ENCODE data around the gene SUPT20HL2. TPM values are rescaled to one million over a fixed set of nuclear protein-coding genes. Genes with fewer than 3 reads are reported as not detected.
"Not testable (repeated sequence)": the region's sequence is repeated elsewhere in the genome, so short reads cannot be mapped to it uniquely, and the experiment has no call there.

Gene SUPT20HL2
- total RNA-seq, 1 donor from 2014 or later: not detected

DNA sequence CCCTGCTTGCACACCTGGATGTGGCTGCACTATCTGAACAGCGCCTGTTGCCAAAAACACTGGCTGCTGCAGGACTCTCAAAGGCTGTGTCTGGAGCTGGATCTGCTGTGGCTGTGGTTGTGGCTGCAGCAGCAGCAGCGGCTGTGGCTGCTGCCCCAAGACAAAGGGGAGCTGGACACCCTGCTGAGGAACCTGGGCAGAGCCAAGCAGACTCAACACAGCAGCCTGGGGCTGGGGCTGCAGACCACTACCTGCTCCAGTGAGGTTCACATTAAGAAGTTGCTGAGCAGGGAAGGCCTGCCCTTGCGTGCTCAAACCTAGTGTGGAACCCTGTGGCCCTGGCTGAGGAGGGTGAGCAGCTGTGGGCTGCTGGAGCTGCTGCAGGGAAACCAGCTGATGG lies 3.0 kb downstream of the SUPT20HL2 start:
- DNase-seq (ENCODE audit: extremely low read depth, low read depth, low spot score): not testable (repeated sequence)

DNA sequence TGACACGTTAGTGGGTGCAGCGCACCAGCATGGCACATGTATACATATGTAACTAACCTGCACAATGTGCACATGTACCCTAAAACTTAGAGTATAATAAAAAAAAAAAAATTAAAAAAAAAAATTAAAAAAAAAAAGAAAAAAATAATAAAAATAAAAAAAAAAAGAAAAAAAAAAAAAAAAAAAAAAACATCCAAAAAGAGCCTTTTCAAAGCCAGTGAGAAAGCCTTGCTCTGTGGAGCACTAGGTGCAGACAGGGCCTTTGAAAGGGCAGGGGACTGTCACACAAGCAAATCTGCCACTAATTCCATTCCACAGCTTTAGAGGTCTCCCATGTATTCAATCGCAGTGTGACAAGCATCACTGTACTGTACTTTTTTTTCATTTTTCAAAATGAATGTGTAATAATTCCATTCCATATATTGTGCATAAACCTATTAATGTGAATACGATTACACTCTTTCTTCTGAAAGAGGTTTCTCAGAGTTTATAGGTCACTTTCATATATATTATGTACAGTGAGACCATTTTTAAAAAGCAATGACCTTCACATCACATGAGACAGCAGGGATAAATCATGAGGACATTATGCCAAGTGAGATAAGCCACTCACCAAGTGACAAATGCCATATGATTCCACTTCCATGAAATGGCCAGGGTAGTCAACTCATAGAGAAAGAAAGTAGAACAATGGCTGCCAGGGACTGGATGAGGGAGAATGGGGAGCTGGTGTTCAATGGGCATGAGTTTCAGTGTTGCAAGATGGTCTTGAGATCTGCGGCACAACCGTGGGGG lies 4.1 kb downstream of the SUPT20HL2 start:
- DNase-seq (ENCODE audit: extremely low read depth, low read depth, low spot score): not testable (repeated sequence)

DNA sequence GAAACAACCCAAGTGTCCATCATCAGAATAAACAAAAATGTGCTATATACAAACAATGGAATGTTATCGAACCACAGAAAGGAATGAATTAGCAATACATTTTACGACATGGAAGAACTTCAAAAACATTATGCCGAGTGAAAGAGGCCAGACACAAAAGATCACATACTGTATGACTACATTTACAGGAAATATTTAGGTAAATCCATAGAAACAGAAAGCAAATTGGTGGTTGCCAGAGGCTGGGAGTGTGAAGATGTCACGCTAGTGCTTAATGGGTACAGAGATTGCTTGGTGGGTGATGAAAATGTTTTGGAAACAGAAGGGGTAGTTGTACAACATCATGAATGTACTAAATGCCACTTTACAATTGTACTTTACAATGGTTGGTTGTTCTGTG lies 5.1 kb downstream of the SUPT20HL2 start:
- not testable (repeated sequence) for DNase-seq (ENCODE audit: extremely low read depth, low read depth, low spot score)

DNA sequence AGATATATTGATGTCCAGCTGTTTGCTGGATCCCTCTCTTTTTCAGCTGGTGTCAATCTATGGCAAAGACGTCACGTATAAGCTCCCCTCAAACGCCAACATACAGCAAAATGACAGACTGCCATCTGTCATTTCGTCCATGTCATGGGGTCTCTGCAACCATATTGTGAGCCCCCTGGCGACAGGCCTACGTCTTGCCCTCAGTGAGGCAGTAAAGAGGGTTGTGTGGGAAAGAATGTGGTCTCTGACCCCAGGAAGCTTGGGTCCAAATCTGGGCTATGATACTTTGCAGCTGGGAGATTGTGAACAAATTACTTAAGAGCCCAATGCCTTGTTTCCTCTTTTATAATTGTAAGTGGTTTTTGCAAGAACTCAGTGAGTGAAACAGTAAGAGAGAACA lies 7.4 kb downstream of the SUPT20HL2 start:
- no peak for DNase-seq (ENCODE audit: extremely low read depth, low read depth, low spot score)

DNA sequence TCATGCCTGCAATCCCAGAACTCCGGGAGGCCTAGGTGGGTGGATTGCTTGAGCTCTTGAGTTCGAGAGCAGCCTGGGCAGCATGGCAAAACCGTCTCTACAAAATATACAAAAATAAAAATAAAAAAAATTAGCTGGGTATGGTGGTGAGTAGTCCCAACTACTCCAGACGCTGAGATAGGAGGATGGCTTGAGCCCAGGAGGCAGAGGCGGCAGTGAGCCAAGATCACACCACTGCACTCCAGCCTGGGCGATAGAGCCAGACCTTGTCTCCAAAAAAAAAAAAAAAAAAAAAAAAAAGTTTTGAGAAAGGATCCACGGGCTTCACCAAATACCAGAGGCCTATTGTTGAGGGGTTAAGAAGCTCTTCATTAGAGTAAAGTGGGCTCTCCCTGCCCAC lies 8.0 kb downstream of the SUPT20HL2 start:
- DNase-seq (ENCODE audit: extremely low read depth, low read depth, low spot score): no peak

DNA sequence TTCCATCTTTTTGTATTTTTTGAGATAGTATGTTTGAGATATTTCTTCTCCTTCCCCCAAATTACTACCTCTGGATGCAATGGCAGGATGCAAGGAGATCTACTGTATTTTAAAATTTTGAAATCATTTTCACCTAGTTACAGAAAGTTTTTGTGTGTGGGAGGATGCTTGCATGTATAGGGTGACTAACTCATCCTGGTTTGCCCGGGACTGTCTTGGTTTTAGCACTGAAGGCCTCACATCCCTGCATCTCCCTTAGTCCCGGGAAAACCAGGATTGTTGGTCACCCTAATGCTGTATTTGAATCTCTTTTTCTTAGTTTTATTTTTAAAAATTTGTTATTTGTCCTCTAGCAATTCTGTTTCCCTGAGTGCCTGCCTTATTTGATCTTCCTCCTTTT lies 12.1 kb downstream of the SUPT20HL2 start:
- no peak for DNase-seq (ENCODE audit: extremely low read depth, low read depth, low spot score)

DNA sequence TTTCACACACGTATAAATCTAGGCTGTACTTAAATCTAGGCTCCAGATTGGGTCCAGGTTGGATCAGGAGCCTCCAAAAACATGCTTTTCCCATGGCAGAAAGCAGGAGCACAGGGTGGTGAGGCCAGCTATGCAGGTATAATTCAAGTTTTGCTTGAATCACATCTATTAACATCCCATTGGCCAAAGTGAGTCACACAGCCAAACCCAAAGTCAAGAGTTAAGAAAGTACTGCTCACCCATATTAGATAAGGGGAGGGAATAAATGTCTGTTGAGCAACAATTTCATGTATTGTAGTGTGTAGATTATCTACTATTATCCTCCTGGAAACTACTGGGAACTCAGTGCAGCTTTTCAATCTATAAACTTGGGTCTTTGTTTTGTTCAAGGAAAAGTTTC lies 12.8 kb downstream of the SUPT20HL2 start:
- DNase-seq (ENCODE audit: extremely low read depth, low read depth, low spot score): no peak

DNA sequence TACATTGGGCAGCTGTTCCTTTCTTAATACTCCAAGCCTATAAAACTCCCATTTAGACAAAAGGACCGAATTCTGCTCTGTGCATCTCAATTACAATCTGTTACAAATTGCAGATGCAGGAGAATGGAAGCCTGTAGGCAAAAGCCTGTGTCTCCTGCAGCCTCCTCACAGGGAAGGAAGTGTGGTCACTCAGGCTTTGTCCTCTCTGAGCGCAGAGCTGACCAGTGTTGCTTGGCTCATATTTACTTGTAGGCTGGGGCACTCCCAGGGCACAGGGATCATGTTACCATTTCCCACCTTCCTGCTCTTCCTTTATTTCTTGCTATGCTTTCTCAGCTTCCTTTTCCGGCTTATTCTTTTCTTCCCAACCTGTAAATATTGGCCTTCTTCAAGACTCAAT lies 15.7 kb downstream of the SUPT20HL2 start:
- no peak for DNase-seq (ENCODE audit: extremely low read depth, low read depth, low spot score)

DNA sequence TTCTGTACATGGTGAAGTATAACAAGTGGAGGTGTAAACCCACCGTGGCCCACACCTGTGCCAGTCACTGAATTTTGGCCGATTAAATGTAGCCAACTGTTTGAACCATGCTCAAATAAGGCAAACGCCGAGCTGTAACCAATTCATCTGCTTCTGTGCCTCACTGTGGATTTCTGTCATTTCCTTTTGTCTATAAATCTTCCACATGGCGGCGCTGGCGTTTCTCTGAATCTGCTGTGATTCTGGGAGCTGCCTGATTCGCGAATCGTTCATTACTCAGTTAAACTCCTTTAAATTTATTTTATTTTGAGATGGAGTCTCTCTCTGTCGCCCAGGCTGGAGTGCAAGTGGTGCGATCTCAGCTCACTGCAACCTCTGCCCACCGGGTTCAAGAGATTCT lies 19.2 kb downstream of the SUPT20HL2 start:
- DNase-seq (ENCODE audit: extremely low read depth, low read depth, low spot score): no peak

DNA sequence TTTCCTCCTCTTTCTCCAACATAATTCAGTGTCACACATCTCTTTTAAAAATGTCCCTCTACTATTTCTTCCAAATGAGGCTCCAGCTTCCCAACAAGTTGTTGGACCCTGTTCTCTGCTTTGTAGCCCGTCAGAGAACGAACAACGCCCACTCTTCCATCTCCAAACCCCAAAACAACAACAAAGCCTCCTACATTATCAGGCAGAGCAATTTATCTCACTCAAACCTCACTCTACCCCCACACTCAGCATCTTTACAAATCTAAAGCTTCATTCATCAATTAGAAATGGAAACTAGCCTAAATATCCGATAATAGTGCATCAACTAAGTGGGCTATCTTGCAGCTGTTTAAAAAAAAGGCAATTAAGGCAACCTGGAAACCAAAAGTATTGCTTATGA lies 20.5 kb downstream of the SUPT20HL2 start:
- DNase-seq (ENCODE audit: extremely low read depth, low read depth, low spot score): no peak

DNA sequence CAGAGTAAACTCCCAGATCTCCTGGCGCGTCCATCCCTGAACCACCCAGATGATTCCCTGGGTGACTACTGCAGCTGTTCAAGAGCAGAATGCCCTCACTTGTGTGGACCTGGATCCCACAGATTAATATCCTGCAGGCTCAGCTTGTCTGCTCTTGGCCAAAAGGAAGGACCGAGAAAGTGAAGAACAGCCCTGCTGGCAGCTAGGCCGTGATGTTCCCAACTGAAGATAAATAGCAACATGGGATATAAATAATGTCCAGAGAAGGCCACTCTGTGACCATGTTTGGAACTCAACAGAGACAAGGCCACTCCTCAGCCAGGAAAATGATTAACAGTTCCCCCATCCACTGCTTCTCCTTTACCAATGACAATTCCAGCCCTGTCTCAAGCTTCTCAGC lies 21.5 kb downstream of the SUPT20HL2 start:
- DNase-seq (ENCODE audit: extremely low read depth, low read depth, low spot score): no peak

DNA sequence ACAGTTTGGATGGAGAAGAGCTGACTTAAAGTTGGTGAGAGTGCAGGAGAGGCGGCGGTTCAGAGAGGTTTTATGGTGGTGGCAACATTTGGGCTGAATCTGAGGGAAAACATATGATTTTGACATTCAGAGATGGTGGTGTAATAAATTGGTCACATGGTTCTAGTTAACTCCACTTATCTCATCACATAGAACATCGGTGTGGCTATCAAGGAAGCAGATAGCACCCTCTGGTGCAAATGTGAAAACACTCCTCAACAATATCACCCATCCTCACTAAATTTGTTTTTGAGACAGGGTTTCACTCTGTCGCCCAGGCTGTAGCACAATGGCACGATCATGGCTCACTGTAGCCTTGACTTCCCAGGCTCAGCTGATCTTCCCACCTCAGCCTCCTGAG lies 28.8 kb downstream of the SUPT20HL2 start:
- DNase-seq (ENCODE audit: extremely low read depth, low read depth, low spot score): no peak

DNA sequence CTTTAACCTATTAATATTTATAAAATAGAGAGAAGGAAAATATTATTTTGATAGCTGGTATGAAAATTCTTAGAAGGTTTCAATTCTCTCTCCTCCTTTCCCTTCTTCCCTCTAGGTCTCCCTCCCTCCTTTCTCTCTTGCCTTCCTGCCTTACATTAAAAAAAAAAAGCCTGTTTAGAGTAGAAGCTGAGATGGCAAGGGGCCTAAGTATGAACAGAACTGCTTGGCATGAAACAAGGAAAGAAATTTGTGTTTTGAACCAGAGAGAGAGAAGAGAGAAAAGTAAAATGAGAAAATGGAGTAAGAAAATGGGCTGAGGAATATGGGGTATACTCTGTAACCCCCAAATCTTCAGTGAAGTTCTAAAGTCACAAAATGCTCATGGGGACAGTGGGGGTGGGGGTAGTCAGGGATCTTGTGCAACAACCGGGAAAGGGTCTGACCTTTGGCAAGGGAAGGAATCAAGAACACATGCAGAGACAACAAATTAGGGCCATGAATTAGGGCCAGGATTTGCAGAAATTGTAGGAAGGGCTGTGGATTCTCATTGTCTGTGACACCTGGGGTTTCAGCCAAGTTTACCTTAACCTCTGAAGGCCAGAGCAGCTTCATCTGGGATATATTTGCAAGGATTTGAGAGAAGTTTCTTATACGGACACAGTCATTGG lies 30.6 kb downstream of the SUPT20HL2 start:
- no peak for DNase-seq (ENCODE audit: extremely low read depth, low read depth, low spot score)

DNA sequence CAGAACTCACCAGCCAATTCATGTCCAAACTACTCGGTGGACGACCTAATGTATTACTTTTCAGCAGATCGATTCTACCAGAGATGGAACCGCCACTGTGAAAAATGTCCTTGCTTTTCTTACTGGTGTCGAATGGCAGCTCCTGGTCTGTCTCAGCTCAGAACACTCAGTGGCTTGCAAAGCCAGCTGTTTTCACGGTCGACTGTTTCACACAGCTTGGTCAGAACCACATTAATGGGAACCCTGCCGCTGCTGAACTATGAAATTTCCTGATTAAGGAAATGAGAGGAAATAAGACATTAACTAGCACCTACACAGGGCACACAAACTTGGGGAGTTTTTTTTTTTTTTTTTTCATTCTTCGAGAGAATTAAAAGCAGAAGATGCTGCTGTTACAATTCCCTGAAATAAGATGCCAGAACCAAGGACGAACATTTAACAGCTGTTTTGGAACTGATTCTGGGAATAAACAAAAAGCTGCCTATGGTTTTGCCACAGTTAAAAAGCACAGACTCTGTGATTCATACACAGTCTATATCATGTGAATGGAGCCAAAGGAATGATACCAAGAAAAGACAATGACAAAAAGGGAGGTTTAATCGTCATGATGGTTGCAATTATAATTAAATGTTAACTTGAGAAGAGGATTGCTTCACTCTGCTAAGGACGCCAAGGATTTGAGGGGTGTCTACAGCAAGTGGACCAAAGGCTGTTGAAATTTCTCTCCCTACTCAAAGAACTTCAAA lies 31.3 kb downstream of the SUPT20HL2 start:
- DNase-seq (ENCODE audit: extremely low read depth, low read depth, low spot score): no peak

DNA sequence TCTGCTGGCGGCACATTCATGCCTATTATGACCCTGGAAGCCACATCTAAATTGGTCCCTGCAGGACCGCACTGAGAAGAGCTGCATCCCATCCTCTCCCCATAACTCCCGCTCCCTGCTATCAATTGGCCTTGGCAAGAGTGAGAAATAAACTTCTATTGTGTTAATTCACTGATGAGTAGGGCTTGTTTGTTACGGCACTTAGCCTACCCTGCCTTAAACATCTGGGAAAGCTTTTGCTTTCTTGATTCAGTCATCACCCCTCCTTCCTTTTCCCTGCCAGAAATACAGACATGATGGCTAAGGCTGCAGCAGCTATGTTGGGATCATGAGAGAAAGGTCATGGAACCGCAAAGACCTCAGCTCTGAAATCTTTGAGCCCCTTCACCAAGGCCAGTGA lies 36.5 kb downstream of the SUPT20HL2 start:
- no peak for DNase-seq (ENCODE audit: extremely low read depth, low read depth, low spot score)

DNA sequence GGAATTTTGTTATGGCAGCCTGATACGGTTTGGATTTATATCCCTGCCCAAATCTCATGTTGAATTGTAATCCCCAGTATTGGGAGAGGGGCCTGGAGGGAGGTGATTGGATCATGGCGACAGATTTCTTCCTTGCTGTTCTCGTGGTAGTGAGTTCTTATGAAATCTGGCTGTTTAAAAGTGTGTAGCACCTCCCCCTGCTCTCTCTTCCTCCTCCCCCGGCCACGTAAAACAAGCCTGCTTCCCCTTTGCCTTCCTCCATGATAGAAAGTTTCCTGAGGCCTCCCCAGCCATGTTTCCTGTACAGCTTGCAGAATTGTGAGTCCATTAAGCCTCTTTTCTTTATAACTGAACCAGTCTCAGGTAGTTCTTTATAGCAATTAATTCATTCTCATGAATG lies 37.9 kb downstream of the SUPT20HL2 start:
- no peak for DNase-seq (ENCODE audit: extremely low read depth, low read depth, low spot score)

DNA sequence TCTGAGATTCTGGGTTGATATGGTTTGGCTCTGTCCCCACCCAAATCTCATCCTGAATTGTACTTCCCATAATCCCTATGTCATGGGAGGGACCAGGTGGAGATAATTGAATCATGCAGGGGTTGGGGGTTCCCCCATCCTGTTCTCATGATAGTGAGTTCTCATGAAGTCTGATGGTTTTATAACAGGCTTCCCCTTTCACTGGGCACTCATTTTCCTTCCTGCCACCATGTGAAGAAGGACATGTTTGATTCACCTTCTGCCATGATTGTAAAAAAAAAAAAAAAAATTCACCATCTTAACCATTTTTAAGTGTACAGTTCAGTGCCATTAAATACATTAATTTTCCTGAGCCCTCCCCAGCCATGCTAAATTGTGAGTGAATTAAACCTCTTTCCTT lies 42.6 kb downstream of the SUPT20HL2 start:
- DNase-seq (ENCODE audit: extremely low read depth, low read depth, low spot score): no peak

DNA sequence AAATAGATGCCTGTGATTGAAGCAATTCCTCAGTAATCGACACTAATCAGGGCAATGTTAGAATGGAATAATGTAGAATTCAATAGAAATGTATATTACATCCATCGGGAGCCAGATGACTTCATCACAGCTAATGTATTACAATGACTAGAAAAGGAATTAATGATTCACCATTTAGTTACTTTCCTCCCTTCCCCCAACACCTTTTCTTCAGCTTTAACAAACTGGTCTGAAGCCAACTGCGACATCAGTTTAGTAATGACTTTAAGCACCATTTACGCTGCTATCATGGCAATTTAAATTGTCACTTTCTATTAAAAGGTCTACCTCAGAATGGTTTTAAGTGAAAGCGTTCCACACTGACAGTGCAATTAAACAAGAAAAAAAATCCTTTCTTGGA lies 45.1 kb downstream of the SUPT20HL2 start:
- no peak for DNase-seq (ENCODE audit: extremely low read depth, low read depth, low spot score)

DNA sequence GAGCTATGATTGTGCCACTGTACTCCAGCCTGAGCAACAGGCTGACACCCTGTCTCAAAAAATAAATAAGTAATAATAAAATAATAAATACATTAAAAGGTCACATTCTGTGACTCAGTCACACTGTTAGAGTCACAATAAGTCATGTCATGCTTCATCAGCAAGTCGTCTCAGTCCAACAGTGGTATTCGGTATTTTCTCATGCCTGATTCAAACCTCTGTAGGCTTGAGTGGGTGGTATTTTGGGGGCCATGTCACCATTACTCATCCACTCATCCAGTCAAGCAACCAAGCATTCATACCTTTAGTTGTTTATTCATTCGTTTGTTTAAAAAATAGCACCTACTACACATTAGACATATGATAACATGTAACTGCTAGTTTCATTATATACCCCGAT lies 46.9 kb downstream of the SUPT20HL2 start:
- no peak for DNase-seq (ENCODE audit: extremely low read depth, low read depth, low spot score)

DNA sequence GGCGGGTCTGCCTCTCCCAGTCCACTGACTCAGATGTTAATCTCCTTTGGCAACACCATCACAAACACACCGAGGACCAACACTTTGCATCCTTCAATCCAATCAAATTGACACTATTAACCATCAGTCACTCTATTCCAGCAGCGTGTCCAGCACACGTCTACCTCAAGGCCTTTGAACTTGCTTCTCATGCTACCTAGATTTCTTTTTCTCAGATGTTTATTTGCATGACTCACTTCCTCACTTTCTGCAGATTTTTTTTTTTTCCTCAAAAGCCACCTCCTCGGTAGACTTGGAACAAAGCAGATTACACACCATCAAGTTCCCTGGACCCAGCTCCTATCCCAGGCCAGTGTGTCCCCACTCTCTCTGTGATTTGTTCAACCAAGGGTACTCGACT lies 49.5 kb downstream of the SUPT20HL2 start:
- DNase-seq (ENCODE audit: extremely low read depth, low read depth, low spot score): no peak

DNA sequence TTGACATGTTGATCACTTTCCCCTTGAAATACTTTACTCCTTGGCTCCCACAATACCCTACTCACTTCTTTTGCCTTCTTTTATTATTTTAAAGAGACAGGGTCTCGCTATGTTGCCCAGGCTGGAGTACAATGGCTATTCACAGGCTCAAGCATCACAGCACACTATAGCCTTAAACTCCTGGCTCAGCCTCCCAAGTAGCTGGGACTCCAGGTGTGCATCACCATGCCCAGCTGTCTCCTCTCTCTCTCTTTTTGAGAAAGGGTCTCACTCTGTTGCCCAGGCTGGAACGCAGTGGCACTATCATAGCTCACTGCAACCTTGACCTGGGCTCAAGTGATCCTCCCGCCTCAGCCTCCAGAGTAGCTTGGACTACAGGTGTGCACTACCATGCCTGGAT lies 51.6 kb downstream of the SUPT20HL2 start:
- DNase-seq (ENCODE audit: extremely low read depth, low read depth, low spot score): no peak

Measured in glomerular endothelial cell (primary cell).